Medulla oblongata (tissue), 1 donor: ENCODE data around the gene ANP32A.

Experiments used
- DNase-seq: peaks from one replicate; pipeline ENCODE4 v3.0.0-alpha.2; 2015; ENCODE audit errors: extremely low spot score

Gene ANP32A

GRCh38 chr15:68797599-68798345, 22.9 kb downstream of the ANP32A start:
- peak; percentile 79 for DNase-seq

- no peak for DNase-seq
These were observed 23.5 kb downstream of the ANP32A start for GRCh38 chr15:68797191-68797590.

GRCh38 chr15:68796576-68796975, 24.1 kb downstream of the ANP32A start:
- no peak for DNase-seq

DNA sequence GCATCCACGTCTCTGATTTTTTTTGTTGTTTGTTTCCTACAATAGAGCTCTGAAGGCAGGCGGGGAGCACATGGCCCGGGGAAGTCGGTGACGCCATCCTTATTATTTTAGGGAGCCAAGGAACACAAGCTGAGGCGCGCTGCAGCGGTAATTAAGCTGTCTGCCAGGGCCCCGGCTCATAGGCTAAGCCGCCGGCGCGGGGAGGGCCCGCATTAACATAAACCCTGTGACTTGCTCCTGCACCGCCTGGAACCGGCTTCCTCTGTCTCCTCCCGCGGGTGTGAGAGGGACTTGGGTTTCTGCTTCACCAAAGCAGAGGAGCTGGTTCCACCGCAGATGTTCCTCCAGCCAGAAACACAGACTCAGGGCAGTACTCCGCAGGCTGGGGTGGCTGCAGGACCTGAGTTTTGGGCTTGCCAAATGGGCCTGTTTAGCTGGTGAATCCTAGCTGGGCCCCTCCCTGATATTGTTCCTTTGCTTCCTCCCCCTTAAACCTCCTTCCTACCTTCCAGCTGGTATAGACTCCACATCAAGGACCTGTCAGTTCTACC, 25.3 kb downstream of the ANP32A start:
- peak; percentile 97 for DNase-seq

DNA sequence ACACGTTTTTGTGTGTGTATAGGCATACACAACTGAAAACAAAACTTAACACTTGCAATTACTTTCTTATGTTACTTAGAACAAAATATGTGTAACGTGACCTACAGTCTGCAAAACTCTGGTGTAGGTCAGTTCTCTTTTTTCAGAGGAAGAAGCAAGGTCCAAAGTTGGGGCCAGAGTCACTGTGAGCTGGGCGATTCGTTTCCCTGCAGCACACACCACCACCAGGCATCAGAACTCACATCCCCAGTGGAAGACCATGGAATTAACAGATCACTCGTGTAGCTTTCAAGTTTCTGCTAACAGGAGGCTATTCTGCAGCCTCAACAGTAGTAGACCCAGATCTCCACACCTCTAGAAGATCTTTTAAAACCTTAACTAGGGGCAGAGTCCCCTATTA, 25.8 kb downstream of the ANP32A start:
- peak; percentile 78 for DNase-seq

DNA sequence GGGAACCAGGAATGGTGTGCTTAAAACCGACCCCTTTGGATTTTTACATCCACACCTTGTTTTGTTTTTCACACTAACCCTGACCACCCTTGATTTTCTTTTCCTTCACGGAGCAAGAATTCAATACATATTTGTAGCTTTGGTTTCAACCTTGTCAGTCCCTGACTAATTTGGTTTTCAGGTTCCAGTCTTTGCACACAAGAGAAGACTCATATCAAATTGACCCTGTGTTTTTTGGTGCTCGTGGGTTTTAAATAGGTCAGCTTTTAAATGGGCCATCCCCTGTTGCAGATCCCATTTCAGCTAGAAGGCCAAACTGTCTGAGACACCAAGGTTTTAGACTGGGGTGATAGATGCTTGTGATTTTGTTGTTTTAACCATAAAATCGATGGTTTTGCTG, 26.4 kb downstream of the ANP32A start:
- no peak for DNase-seq

DNA sequence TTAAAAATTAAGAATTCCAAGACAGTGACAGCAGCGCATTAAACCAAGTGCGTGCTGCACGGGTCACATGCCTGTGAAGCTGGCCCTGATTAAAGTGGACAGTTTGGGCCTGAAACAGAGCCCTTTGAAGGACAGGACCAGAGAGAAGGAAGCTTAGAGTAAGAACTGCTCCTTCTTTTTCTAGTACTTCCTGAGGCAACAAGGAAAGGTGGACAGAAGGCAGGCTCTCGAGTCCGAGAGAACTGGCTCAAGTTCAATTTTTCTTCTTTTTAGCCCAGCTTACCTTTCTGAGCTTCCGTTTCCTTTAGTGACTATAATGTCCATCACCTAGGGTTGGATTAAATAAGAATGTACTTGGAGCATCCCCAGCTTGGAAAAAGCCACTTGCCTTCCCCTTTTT, 26.9 kb downstream of the ANP32A start:
- no peak for DNase-seq

DNA sequence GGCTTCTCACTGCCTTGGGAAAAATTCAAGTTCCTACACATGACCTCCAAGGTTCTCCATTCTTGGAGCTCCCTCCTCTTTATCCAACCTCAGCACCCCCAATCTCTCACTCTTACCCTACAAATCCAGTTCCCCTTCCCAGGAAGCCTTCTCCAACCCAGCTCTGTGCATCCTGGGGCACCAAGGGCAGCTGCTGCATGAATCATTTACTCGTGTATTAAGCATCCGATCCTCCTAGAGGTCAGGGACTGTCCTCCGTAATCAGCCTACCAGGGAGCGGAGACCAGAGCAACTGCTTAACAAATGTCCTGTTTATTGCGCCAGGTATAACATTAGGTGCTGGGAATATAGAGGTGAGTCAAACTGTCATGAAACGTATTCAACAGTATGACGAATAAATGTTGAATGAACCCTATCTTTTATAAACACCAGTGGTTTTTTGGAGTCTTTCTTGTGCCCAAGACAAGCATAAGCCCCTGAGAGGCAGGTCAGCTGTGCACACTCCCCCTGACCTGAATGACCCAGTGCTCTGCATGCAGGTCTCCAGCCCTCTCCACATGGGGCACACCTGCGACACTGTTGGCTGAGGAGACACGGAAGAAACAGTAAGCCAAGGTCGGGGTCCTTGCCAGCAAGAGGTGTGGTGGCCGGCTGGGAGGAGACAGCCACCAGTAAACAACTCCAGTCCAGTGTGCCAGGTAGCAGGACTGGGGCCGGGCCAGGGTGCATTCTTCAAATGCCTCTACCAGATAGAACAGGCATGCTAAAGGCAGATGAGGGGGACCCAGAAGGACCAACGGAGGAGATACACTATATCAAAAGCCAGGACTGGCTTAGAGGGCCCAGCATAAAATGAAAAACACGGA, 27.6 kb downstream of the ANP32A start:
- DNase-seq: no peak

DNA sequence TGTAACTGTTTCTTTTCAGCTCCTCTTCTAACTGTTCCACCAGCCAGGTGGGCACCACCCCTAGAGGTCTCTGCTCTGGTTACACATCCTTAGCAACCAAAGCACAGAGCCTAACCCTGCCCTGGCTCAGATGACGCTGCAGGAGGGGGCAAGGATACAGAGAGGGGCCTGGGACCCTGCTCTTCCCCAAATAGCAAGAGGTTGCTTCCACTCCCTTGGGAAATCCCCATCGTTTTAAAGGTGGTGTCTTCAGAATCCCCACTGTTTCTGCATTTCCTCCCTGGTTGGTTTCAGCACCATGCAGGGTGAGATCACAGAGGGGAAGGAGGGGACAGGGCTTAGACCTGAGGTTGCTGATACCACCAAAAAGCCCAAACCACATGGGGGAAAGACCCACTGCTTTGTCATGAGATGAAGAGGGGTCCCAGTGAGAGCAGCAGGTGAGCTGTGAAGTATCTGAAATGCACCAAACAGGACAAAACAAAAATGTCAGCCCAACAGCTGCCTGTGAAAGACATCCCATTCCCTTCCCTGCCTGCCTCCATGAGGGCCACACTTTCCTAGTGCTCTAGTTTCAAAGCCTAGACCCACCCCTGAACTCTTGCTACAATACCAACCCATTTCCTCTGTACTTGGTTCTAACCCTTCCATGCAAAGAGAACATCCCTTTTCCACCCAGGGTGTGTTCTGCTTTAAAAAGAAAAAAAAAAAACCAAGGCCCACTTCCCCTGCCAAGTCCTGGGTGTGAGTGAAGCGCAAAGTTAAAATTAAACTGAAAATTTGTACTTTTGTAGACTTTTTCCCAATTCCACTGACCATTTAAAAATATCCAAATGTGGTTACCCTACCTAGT, 29.0 kb downstream of the ANP32A start:
- no peak for DNase-seq

DNA sequence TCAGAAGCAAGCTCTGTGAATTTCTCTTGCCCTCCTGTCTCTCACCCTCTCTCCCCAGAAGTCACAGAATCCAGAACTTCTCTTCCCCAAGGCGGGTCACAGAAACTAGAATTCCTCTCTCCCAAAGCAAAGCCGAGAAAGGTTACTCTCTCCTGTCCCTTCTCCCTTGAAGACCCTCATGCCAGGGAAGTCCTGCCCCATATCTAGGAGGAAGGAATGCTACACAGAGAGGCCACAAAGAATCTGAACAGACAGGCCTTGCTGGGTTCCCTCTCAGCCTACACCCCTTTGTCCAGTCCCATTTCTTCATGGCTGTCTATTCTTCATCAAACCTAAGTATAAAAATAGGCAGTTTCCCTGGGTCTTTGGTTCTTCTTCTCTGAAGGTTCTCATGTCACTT, 29.8 kb downstream of the ANP32A start:
- no peak for DNase-seq

DNA sequence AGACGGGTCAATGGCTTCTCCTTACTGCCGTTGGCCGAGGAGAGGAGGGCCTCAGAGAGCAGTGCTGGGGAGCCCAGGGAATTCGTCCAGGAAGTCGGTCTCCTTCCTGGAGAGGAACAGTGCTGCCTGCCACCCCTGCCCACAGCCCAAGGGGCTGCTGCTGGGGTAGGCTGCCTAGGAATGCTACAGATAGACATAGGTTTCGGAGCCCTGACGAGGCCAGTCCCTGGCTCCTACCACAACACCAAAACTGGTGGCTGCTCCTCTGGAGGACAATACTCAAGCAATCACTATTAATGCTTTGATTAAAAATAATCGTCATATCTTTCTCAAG, 30.5 kb downstream of the ANP32A start:
- DNase-seq: no peak

- DNase-seq: peak; percentile 55
These were observed 31.0 kb downstream of the ANP32A start for GRCh38 chr15:68789534-68790241.

DNA sequence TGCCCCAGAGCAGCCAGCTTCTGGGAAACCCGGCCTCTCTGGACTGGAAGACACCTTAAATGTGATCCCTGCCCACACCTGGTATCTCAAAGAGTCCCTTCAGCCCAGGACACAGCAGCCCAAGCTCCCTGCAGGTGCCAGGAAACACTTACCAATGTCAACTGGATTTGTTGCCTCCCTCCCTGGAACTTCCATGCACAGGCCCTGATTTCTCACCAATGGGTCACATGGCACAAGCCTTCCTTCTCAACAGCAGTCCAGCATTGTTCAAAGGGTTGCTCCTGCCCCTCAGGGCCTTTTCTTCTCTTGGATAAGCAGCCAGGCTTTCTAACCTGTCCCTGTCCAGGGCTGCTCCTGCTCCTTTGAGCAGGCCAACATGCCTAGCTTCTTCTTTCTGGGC, 31.6 kb downstream of the ANP32A start:
- peak; percentile 38 for DNase-seq

DNA sequence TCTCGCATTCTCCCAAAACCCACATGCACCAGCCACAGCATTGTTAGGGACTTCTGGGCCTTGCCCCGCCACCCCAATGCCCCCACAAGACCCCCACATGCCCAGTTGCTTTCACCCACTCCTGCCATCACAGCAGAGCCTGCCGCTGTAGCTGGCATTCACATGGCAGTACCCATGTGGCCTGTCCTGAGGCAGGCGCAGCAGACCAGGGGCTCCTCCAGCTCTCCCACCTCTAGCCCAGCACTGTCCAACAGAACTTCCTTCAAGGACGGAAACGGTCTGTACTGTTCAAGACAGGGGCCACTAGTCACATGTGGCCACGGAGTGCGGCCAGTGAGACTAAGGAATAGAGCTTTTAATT, 32.5 kb downstream of the ANP32A start:
- no peak for DNase-seq

GRCh38 chr15:68787609-68788263, 33.0 kb downstream of the ANP32A start:
- no peak for DNase-seq

DNA sequence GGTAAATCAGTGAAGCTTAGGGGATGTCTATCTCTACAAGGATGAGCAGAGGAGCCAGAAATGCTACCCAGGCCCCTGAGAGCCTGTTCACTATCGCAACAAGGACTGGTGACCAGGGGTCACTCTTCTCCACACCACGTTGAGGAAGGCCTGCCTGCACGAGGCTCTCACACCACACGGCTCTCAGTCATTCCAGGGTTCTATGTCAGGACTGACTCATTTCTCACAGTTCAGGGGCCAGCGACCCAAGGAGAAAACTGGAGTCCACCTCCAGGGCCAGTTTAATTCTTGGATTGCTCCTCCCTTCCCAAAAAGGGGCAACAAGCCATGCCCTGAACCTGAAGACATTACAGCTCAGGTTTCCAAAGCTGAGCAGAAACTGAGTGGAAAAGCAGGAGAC, 33.9 kb downstream of the ANP32A start:
- no peak for DNase-seq

GRCh38 chr15:68785541-68785940, 35.2 kb downstream of the ANP32A start:
- DNase-seq: no peak

DNA sequence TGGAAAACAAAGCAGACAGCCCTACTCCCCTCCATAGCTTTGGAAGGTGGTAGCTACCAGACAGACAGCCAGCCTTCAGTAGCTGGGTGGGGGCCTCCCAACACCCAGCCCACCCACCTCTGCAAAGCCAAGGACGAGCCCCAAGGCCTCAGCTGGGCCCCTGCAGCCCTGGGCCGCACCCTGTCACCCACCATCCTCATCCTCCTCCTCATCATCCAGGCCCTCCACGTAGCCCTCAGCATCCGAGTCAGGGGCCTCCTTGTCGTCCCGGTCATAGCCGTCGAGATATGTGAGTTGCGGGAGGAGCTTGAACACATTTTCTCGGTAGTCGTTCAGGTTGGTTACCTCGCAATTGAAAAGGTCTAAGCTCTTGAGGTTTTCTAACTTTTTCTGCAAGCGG, 36.5 kb downstream of the ANP32A start:
- DNase-seq: no peak

DNA sequence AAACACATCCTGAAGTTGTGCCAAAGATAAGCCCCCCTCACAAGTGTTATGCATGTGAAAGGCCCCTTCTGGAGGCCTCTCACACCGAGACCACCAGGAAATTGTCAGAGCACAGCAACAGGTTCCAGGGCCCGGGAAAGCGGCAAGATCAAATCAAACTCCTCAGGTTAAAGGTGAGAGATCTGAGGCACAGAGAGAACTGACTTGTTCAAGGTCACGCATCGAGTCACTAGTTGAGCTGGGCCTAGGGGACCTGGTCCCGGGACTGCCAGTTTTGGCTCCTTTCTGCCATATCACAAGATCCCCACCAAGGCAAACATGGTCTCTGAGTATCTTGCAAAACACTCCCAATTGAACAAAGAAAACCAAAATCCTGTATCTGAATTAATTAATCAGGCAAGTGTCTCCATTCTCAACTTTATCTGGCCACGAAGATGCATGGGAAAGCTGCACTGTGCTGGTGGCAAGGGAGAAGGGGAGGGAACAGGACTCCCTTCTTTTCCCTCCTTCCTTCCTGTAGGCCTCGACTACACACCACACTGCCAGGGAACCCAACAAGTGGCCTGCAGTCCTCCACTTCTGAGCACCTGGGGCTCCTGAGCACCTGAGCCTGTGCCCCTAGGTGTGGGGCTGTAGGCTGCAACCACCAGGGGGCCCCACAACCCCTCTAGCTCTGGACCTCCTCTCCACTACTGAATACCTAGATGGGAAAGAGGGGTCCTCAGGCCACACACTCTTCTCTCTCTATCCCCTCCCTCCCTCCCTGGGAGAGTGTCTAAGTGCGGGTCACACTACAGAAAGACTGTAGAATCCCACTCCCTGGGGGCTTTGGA, 37.3 kb downstream of the ANP32A start:
- no peak for DNase-seq

DNA sequence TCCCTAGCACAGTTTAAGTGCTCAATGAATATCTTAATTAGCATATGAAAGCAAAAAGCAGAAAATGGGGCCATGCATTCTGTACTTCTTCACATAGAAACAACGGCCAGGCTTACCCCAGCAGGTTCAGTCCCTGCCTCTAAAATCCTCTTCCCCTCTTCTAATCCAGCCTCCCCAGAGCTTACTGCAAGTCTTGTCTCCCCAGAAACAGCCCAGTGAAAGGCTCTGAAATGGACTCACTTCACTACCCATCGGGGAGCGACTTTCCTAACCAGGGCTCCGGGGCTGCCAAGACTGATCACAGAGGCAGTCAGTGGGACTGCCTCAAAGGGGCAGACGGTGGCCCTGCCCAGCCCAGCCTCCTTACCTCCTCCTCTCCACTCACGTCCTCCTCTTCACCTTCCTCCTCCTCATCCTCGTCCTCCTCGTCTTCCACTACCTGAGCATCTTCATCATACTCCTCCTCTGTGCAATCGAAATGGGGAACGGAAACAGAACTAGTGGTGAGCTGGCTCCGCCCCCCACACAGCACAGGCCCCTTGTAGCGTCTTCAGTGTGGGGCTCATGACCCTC, 38.0 kb downstream of the ANP32A start:
- no peak for DNase-seq
